Stimulated activated CD8-positive, alpha-beta memory T cell treated with anti-CD3 and anti-CD28 coated beads, Interleukin-15, amount 100 ng/mL, for 24 hours (primary cell): ENCODE results near the gene NOD2.

ENCODE experiments used
- DNase-seq: peaks from one replicate; pipeline ENCODE4 v3.0.0-alpha.2; 2020; ENCODE audit warnings: low read depth

Gene NOD2

GRCh38 chr16:50670476-50670875, 22.9 kb upstream of the NOD2 start:
- DNase-seq: no peak

GRCh38 chr16:50671644-50672260, 21.7 kb upstream of the NOD2 start:
- DNase-seq: no peak

- no peak for DNase-seq
Observed at GRCh38 chr16:50673496-50674275, 19.7 kb upstream of the NOD2 start.

- no peak for DNase-seq
Observed at GRCh38 chr16:50674831-50675230, 18.6 kb upstream of the NOD2 start.

- DNase-seq: no peak
Observed at GRCh38 chr16:50675686-50676610, 17.5 kb upstream of the NOD2 start.

GRCh38 chr16:50676684-50677225, 16.7 kb upstream of the NOD2 start:
- DNase-seq: no peak

- no peak for DNase-seq
Observed at GRCh38 chr16:50677351-50677750, 16.1 kb upstream of the NOD2 start.

- DNase-seq: no peak
Observed at GRCh38 chr16:50678531-50678930, 14.9 kb upstream of the NOD2 start.

- DNase-seq: no peak
Observed at GRCh38 chr16:50679266-50679665, 14.1 kb upstream of the NOD2 start.

GRCh38 chr16:50679676-50680555, 13.5 kb upstream of the NOD2 start:
- no peak for DNase-seq

GRCh38 chr16:50680556-50680893, 12.9 kb upstream of the NOD2 start:
- DNase-seq: no peak

- DNase-seq: no peak
Observed at GRCh38 chr16:50681021-50681885, 12.2 kb upstream of the NOD2 start, which contains the start of gene SNX20. Gene SNX20 (minus strand): TSS chr16:50681312. CDS start chr16:50677526, 3,786 bp downstream.

- no peak for DNase-seq
Observed at GRCh38 chr16:50683689-50684374, 9.6 kb upstream of the NOD2 start.

GRCh38 chr16:50684823-50685461, 8.5 kb upstream of the NOD2 start:
- no peak for DNase-seq

GRCh38 chr16:50685462-50686063, 7.8 kb upstream of the NOD2 start:
- DNase-seq: no peak

GRCh38 chr16:50688083-50688482, 5.3 kb upstream of the NOD2 start:
- DNase-seq: no peak

GRCh38 chr16:50688867-50689266, 4.5 kb upstream of the NOD2 start:
- DNase-seq: no peak

GRCh38 chr16:50690177-50690576, 3.2 kb upstream of the NOD2 start:
- DNase-seq: no peak

- no peak for DNase-seq
Observed at GRCh38 chr16:50692644-50692998, 785 bp upstream of the NOD2 start.
